HepG2 (cell line): ENCODE measurements around the gene TMEM59. TPM values are rescaled to one million over a fixed set of nuclear protein-coding genes. Genes with fewer than 3 reads are reported as not detected.

Source experiments
- CENPT ChIP-seq: sonication (generic); formaldehyde crosslinking; IDR thresholded peaks from 2 replicates; pipeline ENCODE4 v1.8.0; 2022; ENCODE audit warnings: low read depth, mild to moderate bottlenecking, moderate library complexity, missing genetic modification reagents
- DMTF1 ChIP-seq: sonication (generic); formaldehyde crosslinking; IDR thresholded peaks from 2 replicates; pipeline ENCODE4 v1.4.0; 2020; ENCODE audit warnings: mild to moderate bottlenecking, missing genetic modification reagents
- FOXO4 ChIP-seq: sonication (generic); formaldehyde crosslinking; conservative IDR thresholded peaks from 2 replicates; pipeline ENCODE4 v1.8.1; 2023; ENCODE audit warnings: missing genetic modification reagents
- JARID2 ChIP-seq: sonication (generic); formaldehyde crosslinking; IDR thresholded peaks from 2 replicates; pipeline ENCODE4 v1.8.1; 2023; ENCODE audit warnings: missing genetic modification reagents, inconsistent platforms; ENCODE audit not compliant: insufficient replicate concordance
- MIER3 ChIP-seq: IDR thresholded peaks from 2 replicates; pipeline ENCODE4 v1.6.1; 2016; ENCODE audit warnings: missing compliant biosample characterization, borderline replicate concordance
- NPAS2 ChIP-seq: sonication (generic); formaldehyde crosslinking; IDR thresholded peaks from 2 replicates; pipeline ENCODE4 v1.8.0; 2022; ENCODE audit warnings: mild to moderate bottlenecking, missing genetic modification reagents, borderline replicate concordance
- POLR2G ChIP-seq: fragments of 200-400 bp; formaldehyde crosslinking; IDR thresholded peaks from 2 replicates; pipeline ENCODE4 v1.6.1; 2018; ENCODE audit warnings: mild to moderate bottlenecking, low read depth, low read length, moderate library complexity
- PRDM10 ChIP-seq: sonication (generic); formaldehyde crosslinking; IDR thresholded peaks from 2 replicates; pipeline ENCODE4 v1.4.0; 2020; ENCODE audit warnings: low read depth, missing genetic modification reagents
- SMAD3 ChIP-seq: sonication (generic); formaldehyde crosslinking; IDR thresholded peaks from 2 replicates; pipeline ENCODE4 v1.4.0; 2020; ENCODE audit warnings: missing genetic modification reagents
- STAT5B ChIP-seq: sonication (generic); formaldehyde crosslinking; IDR thresholded peaks from 2 replicates; pipeline ENCODE4 v1.4.0; 2020; ENCODE audit warnings: missing genetic modification reagents
- TFDP2 ChIP-seq: sonication (generic); formaldehyde crosslinking; IDR thresholded peaks from 2 replicates; pipeline ENCODE4 v1.4.0; 2020; ENCODE audit warnings: missing genetic modification reagents
- TRAFD1 ChIP-seq: sonication (generic); formaldehyde crosslinking; IDR thresholded peaks from 2 replicates; pipeline ENCODE4 v1.5.1; 2020; ENCODE audit warnings: missing genetic modification reagents, mild to moderate bottlenecking, borderline replicate concordance
- ZBTB14 ChIP-seq: sonication (generic); formaldehyde crosslinking; IDR thresholded peaks from 2 replicates; pipeline ENCODE4 v1.4.0; 2020; ENCODE audit warnings: missing genetic modification reagents
- ZBTB8A ChIP-seq: sonication (generic); formaldehyde crosslinking; IDR thresholded peaks from 2 replicates; pipeline ENCODE4 v1.4.0; 2020; ENCODE audit warnings: mild to moderate bottlenecking, low read depth, missing genetic modification reagents, borderline replicate concordance
- ZNF430 ChIP-seq: sonication (generic); formaldehyde crosslinking; IDR thresholded peaks from 2 replicates; pipeline ENCODE4 v1.9.0; 2021; ENCODE audit warnings: mild to moderate bottlenecking, missing genetic modification reagents
- ZNF772 ChIP-seq: sonication (generic); formaldehyde crosslinking; IDR thresholded peaks from 2 replicates; pipeline ENCODE4 v1.5.0; 2020; ENCODE audit warnings: mild to moderate bottlenecking, missing genetic modification reagents
- polyA plus RNA-seq, 8 experiments: library from polyadenylated mRNA; depleted of rRNA in 3 of 8; stranded (reverse) in 7 of 8; unstranded in 1 of 8; fragments of >200 nt; fragmentation: Illumina TruSeq in 4 of 8; extraction: Trizol in 4 of 8; gene quantifications; 2 replicates each; pipeline versions ENCODE4 v1.2.1 to v1.2.3, GENCODE V29; 2011 to 2016; ENCODE audit warnings: low read depth in 4 of 8, missing spikeins in 1 of 8, mixed read lengths in 1 of 8; ENCODE audit not compliant: insufficient read depth in 1 of 8
- total RNA-seq, 5 experiments: library from RNA; depleted of rRNA; stranded (reverse); fragments of >200 nt; fragmentation: Illumina TruSeq; extraction: Trizol; gene quantifications; 2 replicates each; pipeline ENCODE4 v1.2.3, GENCODE V29; 2016; ENCODE audit warnings: low read depth in 1 of 5

TMEM59 gene
- total and polyA plus RNA-seq, 2 of the 13 experiments (the other 11 are each of a cell fraction or from before 2014, with no cell fraction given), result 147 to 363 TPM

- TF ChIP-seq DMTF1 (CRISPR knock-in tag) (no peak), SMAD3 (no peak; the same call in 1 of the 2 replicates), ZNF772 (CRISPR knock-in tag) (peak; percentile 95), POLR2G (peak; percentile 55; the same call in 1 of the 2 replicates), CENPT (no peak), ZBTB14 (CRISPR knock-in tag) (no peak), PRDM10 (CRISPR knock-in tag) (peak; percentile 42; the same call in 1 of the 2 replicates), MIER3 (CRISPR knock-in tag) (0 out of 2 replicates have a peak, but pooled peaks have one; percentile 23), ZBTB8A (CRISPR knock-in tag) (no peak), STAT5B (CRISPR knock-in tag) (no peak), FOXO4 (no peak), JARID2 (peak; percentile 69), TFDP2 (CRISPR knock-in tag) (peak; percentile 93), ZNF430 (CRISPR knock-in tag) (peak; percentile 17; the same call in 1 of the 2 replicates), TRAFD1 (CRISPR knock-in tag) (no peak), NPAS2 (CRISPR knock-in tag) (no peak)
Measured at GRCh38 chr1:54052934-54053744, at the start of gene TMEM59, which contains the start of gene TCEANC2 (continued).
